Epithelial cell of proximal tubule (primary cell): ENCODE measurements around the gene SBNO2. TPM values are rescaled to one million over a fixed set of nuclear protein-coding genes. Genes with fewer than 3 reads are reported as not detected.

Experiments
- DNase-seq: peaks from one replicate; pipeline ENCODE4 v3.0.0-alpha.2; 2011; ENCODE audit warnings: low read depth
- H3K4me3 ChIP-seq: 2 replicates; pipeline ENCODE4 v1.5.1; 2011; ENCODE audit warnings: low read depth, mild to moderate bottlenecking, low read length
- CTCF ChIP-seq: conservative IDR thresholded peaks from 2 replicates; pipeline ENCODE4 v1.5.1; 2012; ENCODE audit warnings: low read depth, mild to moderate bottlenecking, low read length
- total RNA-seq: library from RNA; depleted of rRNA; stranded (reverse); fragments of >200 nt; gene quantifications from 2 replicates; pipeline ENCODE4 v1.2.3, GENCODE V29; 2015

The SBNO2 gene
- total RNA-seq, result 56.2 and 66.1 TPM in 2 replicates

GRCh38 chr19:1173845-1174809 lies at the start of gene SBNO2:
Gene SBNO2 (minus strand): TSS chr19:1174268. CDS start chr19:1154276, 19,992 bp downstream.
- no peak for DNase-seq
- peak within 1 kb of the TSS; percentile 77 for H3K4me3 ChIP-seq
- TF ChIP-seq CTCF, result no peak

- TF ChIP-seq CTCF, result peak; percentile 51
- DNase-seq, result no peak
Observed at GRCh38 chr19:1223018-1223855, 49.2 kb upstream of the SBNO2 start.

GRCh38 chr19:1222394-1222793 lies 48.3 kb upstream of the SBNO2 start:
- TF ChIP-seq CTCF, result no peak
- H3K4me3 ChIP-seq, result no peak overlapping the region

More at GRCh38 chr19:1223018-1223855, 49.2 kb upstream of the SBNO2 start:
- H3K4me3 ChIP-seq, result no peak overlapping the region

GRCh38 chr19:1221904-1222255 lies 47.8 kb upstream of the SBNO2 start:
- no peak for TF ChIP-seq CTCF
- no peak for DNase-seq
- no peak overlapping the region for H3K4me3 ChIP-seq

More at GRCh38 chr19:1222394-1222793, 48.3 kb upstream of the SBNO2 start:
- DNase-seq, result no peak

- no peak for DNase-seq
- TF ChIP-seq CTCF, result peak; percentile 58
- H3K4me3 ChIP-seq, result no peak overlapping the region
Observed at GRCh38 chr19:1220976-1221903, 47.2 kb upstream of the SBNO2 start.

GRCh38 chr19:1220477-1220930 lies 46.4 kb upstream of the SBNO2 start:
- no peak for DNase-seq
- H3K4me3 ChIP-seq, result no peak overlapping the region
- TF ChIP-seq CTCF, result no peak
